ENCODE results near the gene ZBTB5. TPM values are rescaled to one million over a fixed set of nuclear protein-coding genes. Genes with fewer than 3 reads are reported as not detected.
A peak's percentile ranks its signal among the peaks of the same experiment; 100 is the strongest.
"Not testable (repeated sequence)": the region's sequence is repeated elsewhere in the genome, so short reads cannot be mapped to it uniquely, and the experiment has no call there.

ZBTB5 gene
- total and polyA plus RNA-seq, 2 donors from 2014 or later, result 6.1 to 14.1 TPM

GRCh38 chr9:37486256-37486615, 21.0 kb upstream of the ZBTB5 start:
- peak overlapping the region; percentile 32 to 43 for H3K27ac ChIP-seq (ENCODE audit: low read depth in 2 of 2, low read length in 2 of 2)
- H3K9me3 ChIP-seq (ENCODE audit: control insufficient read depth in 2 of 3, insufficient read depth in 1 of 3, low read length in 3 of 3), result no peaks in the 10 kb centered on the region
- H3K4me1 ChIP-seq (ENCODE audit: control insufficient read depth in 2 of 3, insufficient read depth in 2 of 3, low read depth in 1 of 3, low read length in 3 of 3), result peaks cover 0 to 20% (median 4%) of the 10 kb centered on the region in 3 donors
- TF ChIP-seq CTCF (IDR thresholded peaks at IDR 0.05; ENCODE audit: borderline replicate concordance, extremely low read depth, insufficient read depth), result no peak
- H3K36me3 ChIP-seq (ENCODE audit: control insufficient read depth in 2 of 3, insufficient read depth in 3 of 3, low read length in 3 of 3), result peaks cover 0 to 2% (median 0%) of the 10 kb centered on the region in 3 donors
- FAIRE-seq (no peak), DNase-seq (peak in 1 of 5 donors; percentile 23)
- H3K27me3 ChIP-seq (ENCODE audit: control insufficient read depth, insufficient read depth, low read length), result no peaks in the 10 kb centered on the region
- peak overlapping the region; percentile 51 to 98 (median 90) for H3K9ac ChIP-seq (ENCODE audit: low read length in 3 of 3)
- peak overlapping the region; percentile 78 to 94 (median 86) for H3K4me3 ChIP-seq (ENCODE audit: low read length in 3 of 3)
- intact Hi-C loops (cut with DNase I), result no loop called here

- peaks cover 0 to 2% (median 0%) of the 10 kb centered on the region in 3 donors for H3K36me3 ChIP-seq (ENCODE audit: control insufficient read depth in 2 of 3, insufficient read depth in 3 of 3, low read length in 3 of 3)
- no peaks in the 10 kb centered on the region for H3K27me3 ChIP-seq (ENCODE audit: control insufficient read depth, insufficient read depth, low read length)
- TF ChIP-seq CTCF (IDR thresholded peaks at IDR 0.05; ENCODE audit: borderline replicate concordance, extremely low read depth, insufficient read depth), result no peak
- DNase-seq (peak; percentile 94 to 98 (median 96)), FAIRE-seq (no peak)
- intact Hi-C loops (cut with DNase I), result no loop called here
- H3K4me1 ChIP-seq (ENCODE audit: control insufficient read depth in 2 of 3, insufficient read depth in 2 of 3, low read depth in 1 of 3, low read length in 3 of 3), result peaks cover 0 to 20% (median 4%) of the 10 kb centered on the region in 3 donors
- peak within 1 kb of the TSS; percentile 51 to 98 (median 90) for H3K9ac ChIP-seq (ENCODE audit: low read length in 3 of 3)
- H3K9me3 ChIP-seq (ENCODE audit: control insufficient read depth in 2 of 3, insufficient read depth in 1 of 3, low read length in 3 of 3), result no peaks in the 10 kb centered on the region
- peak within 1 kb of the TSS; percentile 32 to 43 for H3K27ac ChIP-seq (ENCODE audit: low read depth in 2 of 2, low read length in 2 of 2)
- H3K4me3 ChIP-seq (ENCODE audit: low read length in 3 of 3), result peak within 1 kb of the TSS; percentile 78 to 94 (median 86)
Measured at GRCh38 chr9:37485389-37486255, 20.4 kb upstream of the ZBTB5 start, which contains the start of gene POLR1E. Gene POLR1E (plus strand): TSS chr9:37485948. CDS start chr9:37486048, 100 bp downstream.

GRCh38 chr9:37480759-37481158, 15.5 kb upstream of the ZBTB5 start:
- no peaks in the 10 kb centered on the region for H3K36me3 ChIP-seq (ENCODE audit: control insufficient read depth in 2 of 3, insufficient read depth in 3 of 3, low read length in 3 of 3)
- no peak overlapping the region for H3K9ac ChIP-seq (ENCODE audit: low read length in 3 of 3)
- H3K4me1 ChIP-seq (ENCODE audit: control insufficient read depth in 2 of 3, insufficient read depth in 2 of 3, low read depth in 1 of 3, low read length in 3 of 3), result peaks cover 0 to 4% (median 4%) of the 10 kb centered on the region in 3 donors
- DNase-seq (no peak), FAIRE-seq (no peak)
- no peaks in the 10 kb centered on the region for H3K27me3 ChIP-seq (ENCODE audit: control insufficient read depth, insufficient read depth, low read length)
- intact Hi-C loops (cut with DNase I), result no loop called here
- H3K4me3 ChIP-seq (ENCODE audit: low read length in 3 of 3), result no peak overlapping the region
- TF ChIP-seq CTCF (IDR thresholded peaks at IDR 0.05; ENCODE audit: borderline replicate concordance, extremely low read depth, insufficient read depth), result no peak
- H3K9me3 ChIP-seq (ENCODE audit: control insufficient read depth in 2 of 3, insufficient read depth in 1 of 3, low read length in 3 of 3), result no peaks in the 10 kb centered on the region
- H3K27ac ChIP-seq (ENCODE audit: low read depth in 2 of 2, low read length in 2 of 2), result no peak overlapping the region

GRCh38 chr9:37477987-37478619, 12.9 kb upstream of the ZBTB5 start:
- H3K4me3 ChIP-seq (ENCODE audit: low read length in 3 of 3); H3K4me1 ChIP-seq (ENCODE audit: control insufficient read depth in 2 of 3, insufficient read depth in 2 of 3, low read depth in 1 of 3, low read length in 3 of 3); H3K27ac ChIP-seq (ENCODE audit: low read depth in 2 of 2, low read length in 2 of 2); H3K9me3 ChIP-seq (ENCODE audit: control insufficient read depth in 2 of 3, insufficient read depth in 1 of 3, low read length in 3 of 3); FAIRE-seq; intact Hi-C loops (cut with DNase I); H3K36me3 ChIP-seq (ENCODE audit: control insufficient read depth in 2 of 3, insufficient read depth in 3 of 3, low read length in 3 of 3); H3K9ac ChIP-seq (ENCODE audit: low read length in 3 of 3); DNase-seq; H3K27me3 ChIP-seq (ENCODE audit: control insufficient read depth, insufficient read depth, low read length): not testable (repeated sequence)

GRCh38 chr9:37477443-37477842, 12.2 kb upstream of the ZBTB5 start:
- intact Hi-C loops (cut with DNase I); H3K27me3 ChIP-seq (ENCODE audit: control insufficient read depth, insufficient read depth, low read length); H3K36me3 ChIP-seq (ENCODE audit: control insufficient read depth in 2 of 3, insufficient read depth in 3 of 3, low read length in 3 of 3); H3K4me1 ChIP-seq (ENCODE audit: control insufficient read depth in 2 of 3, insufficient read depth in 2 of 3, low read depth in 1 of 3, low read length in 3 of 3); H3K27ac ChIP-seq (ENCODE audit: low read depth in 2 of 2, low read length in 2 of 2); FAIRE-seq; H3K4me3 ChIP-seq (ENCODE audit: low read length in 3 of 3); H3K9me3 ChIP-seq (ENCODE audit: control insufficient read depth in 2 of 3, insufficient read depth in 1 of 3, low read length in 3 of 3); DNase-seq; H3K9ac ChIP-seq (ENCODE audit: low read length in 3 of 3): not testable (repeated sequence)

Measured in kidney (tissue), 14 donors.